GM10248 (cell line): Measurements from ENCODE around the gene CCNG1.
"Not testable (repeated sequence)": the region's sequence is repeated elsewhere in the genome, so short reads cannot be mapped to it uniquely, and the experiment has no call there.

Experiments
- CTCF ChIA-PET: fragments of 300-600 bp; sonication (Branson Sonifier 250); formaldehyde crosslinking; extraction: SDS; loops from one replicate; lab custom pipeline; 2021; ENCODE audit warnings: antibody characterized with exemption; lab: Yijun Ruan, JAX
- POLR2A ChIA-PET: fragments of 350-650 bp; sonication (Branson Sonifier 250); formaldehyde crosslinking; extraction: SDS; loops from one replicate; lab custom pipeline; 2020; ENCODE audit warnings: antibody characterized with exemption; lab: Yijun Ruan, JAX
- DNase-seq: peaks from one replicate; pipeline ENCODE4 v3.0.0; 2012; ENCODE audit errors: extremely low spot score
- CTCF ChIP-seq: IDR thresholded peaks from 2 replicates; pipeline ENCODE4 v1.5.1; 2012; ENCODE audit warnings: mild to moderate bottlenecking, low read depth; ENCODE audit errors: extremely low read depth, missing control alignments, control extremely low read depth

Gene CCNG1

GRCh38 chr5:163448491-163448890 lies 11.1 kb downstream of the CCNG1 start:
- ChIA-PET POLR2A (interaction anchor here (1.4 to 1.9 kb wide), 2 partner anchors 11 to 13 kb away, joined by 3 to 8 read pairs; no protein-coding TSS in a partner anchor), CTCF (interaction anchor here (1.0 to 1.3 kb wide), 3 partner anchors 9 to 13 kb away, joined by 4 to 5 read pairs (median 5); partner anchors contain the start of gene HMMR)
- DNase-seq = no peak
- TF ChIP-seq CTCF = no peak

GRCh38 chr5:163451489-163451888 lies 14.1 kb downstream of the CCNG1 start:
- ChIA-PET POLR2A (no interaction called here), CTCF (no interaction called here)
- DNase-seq = no peak
- TF ChIP-seq CTCF = no peak

- no peak for TF ChIP-seq CTCF
- POLR2A ChIA-PET = no interaction called here
- CTCF ChIA-PET = interaction anchor here (1.1 to 1.4 kb wide), 3 partner anchors 12 to 16 kb away, joined by 4 to 6 read pairs (median 4); no protein-coding TSS in a partner anchor
- no peak for DNase-seq
Measured at GRCh38 chr5:163453705-163454104, 16.3 kb downstream of the CCNG1 start.

GRCh38 chr5:163455406-163455805 lies 18.0 kb downstream of the CCNG1 start:
- DNase-seq = not testable (repeated sequence)
- ChIA-PET CTCF (interaction anchor here (1.0 to 1.6 kb wide), 4 partner anchors 13 to 50 kb away, joined by 3 to 4 read pairs (median 3); partner anchors contain the start of gene MAT2B), POLR2A (interaction anchor here (0.6 kb wide), 1 partner anchor 17 kb away, joined by 6 read pairs; no protein-coding TSS in a partner anchor)

GRCh38 chr5:163456029-163456589 lies 18.7 kb downstream of the CCNG1 start:
- POLR2A ChIA-PET = interaction anchor here (0.6 kb wide), 1 partner anchor 18 kb away, joined by 6 read pairs; no protein-coding TSS in a partner anchor
- CTCF ChIA-PET = interaction anchor here (1.0 to 1.6 kb wide), 3 partner anchors 14 to 49 kb away, joined by 3 to 4 read pairs (median 3); partner anchors contain the start of gene MAT2B
- no peak for DNase-seq
- TF ChIP-seq CTCF = no peak

GRCh38 chr5:163456840-163457239 lies 19.4 kb downstream of the CCNG1 start:
- ChIA-PET CTCF (interaction anchor here (1.2 to 1.4 kb wide), 3 partner anchors 8 to 15 kb away, joined by 4 read pairs; no protein-coding TSS in a partner anchor), POLR2A (no interaction called here)
- TF ChIP-seq CTCF = no peak
- no peak for DNase-seq

GRCh38 chr5:163458778-163459385 lies 21.5 kb downstream of the CCNG1 start:
- ChIA-PET POLR2A (interaction anchor here (1.2 to 4.2 kb wide), 2 partner anchors 10 to 21 kb away, joined by 8 to 19 read pairs; partner anchors contain the start of gene CCNG1), CTCF (interaction anchor here (1.0 to 3.5 kb wide), 12 partner anchors 9 to 50 kb away, joined by 3 to 19 read pairs (median 5); partner anchors contain the start of genes CCNG1 and MAT2B)
- no peak for DNase-seq
- no peak for TF ChIP-seq CTCF
